Ovary (tissue), 3 donors: ENCODE results near the gene RAB7A.

Source experiments
- CTCF ChIP-seq, 3 donors: fragments of 450-650 bp in 2 of 3; fragments of 200-600 bp in 1 of 3; IDR thresholded peaks; one replicate each; pipeline versions ENCODE4 v1.5.1 to v1.8.0; 2016 to 2022; ENCODE audit warnings: antibody characterized with exemption in 3 of 3, mild to moderate bottlenecking in 1 of 3
- EP300 ChIP-seq: sonication (generic); formaldehyde crosslinking; IDR thresholded peaks from one replicate; pipeline ENCODE4 v1.6.1; 2017; ENCODE audit warnings: antibody characterized with exemption
- POLR2A ChIP-seq: fragments of 450-650 bp; IDR thresholded peaks from one replicate; pipeline ENCODE4 v1.6.1; 2017; ENCODE audit warnings: antibody characterized with exemption, mild to moderate bottlenecking, moderate library complexity
- donor health status: DM: no; HTN: no; CAD: no.

GRCh38 chr3:128847666-128848370, 121.8 kb downstream of the RAB7A start:
- TF ChIP-seq CTCF (IDR thresholded peaks at IDR 0.05) (no peak), POLR2A (no peak), EP300 (no peak)
